8988T (cell line): ENCODE data around the gene ZNF669.

Experiments used
- DNase-seq: peaks from one replicate; pipeline ENCODE4 v3.0.0; 2011

ZNF669 gene

GRCh38 chr1:247056071-247056470, 48.1 kb downstream of the ZNF669 start:
- no peak for DNase-seq

- no peak for DNase-seq
These were observed 49.2 kb downstream of the ZNF669 start for GRCh38 chr1:247054992-247055415.
